IMR-90 (cell line): Measurements from ENCODE around the gene FYCO1. TPM values are rescaled to one million over a fixed set of nuclear protein-coding genes. Genes with fewer than 3 reads are reported as not detected.

Experiments used
- microRNA-seq, 2 experiments: library from miRNA; stranded (forward) in 1 of 2; unstranded in 1 of 2; fragments of 10-50 nt in 1 of 2; fragments of <30 nt in 1 of 2; gene quantifications in 1 of 2; microRNA quantifications in 1 of 2; one replicate each; pipeline versions ENCODE3 to v1.1.0; 2013 to 2020; ENCODE audit not compliant: insufficient read depth in 1 of 2, insufficient read length in 1 of 2, unreplicated experiment in 1 of 2
- polyA plus RNA-seq, 3 experiments: library from polyadenylated mRNA; depleted of rRNA; stranded (reverse); fragments of >200 nt; gene quantifications; 2 replicates each; pipeline ENCODE4 v1.2.3, GENCODE V29; 2012; ENCODE audit warnings: low replicate concordance in 1 of 3
- small RNA-seq, 5 experiments: library from RNA; depleted of rRNA; stranded (forward); fragments of <200 nt; gene quantifications; one replicate each; pipeline ENCODE3, GENCODE V24; 2012
- total RNA-seq: library from RNA; depleted of rRNA; stranded (reverse); fragments of >200 nt; gene quantifications from 2 replicates; pipeline ENCODE4 v1.2.3, GENCODE V29; 2012; rRNA removed

Gene FYCO1
- total and polyA plus RNA-seq, 2 of the 4 experiments (the other 2 are of a cell fraction), result 13.7 to 20.1 TPM

Small RNA genes lying within 50 kb of the gene (microRNA-seq; reads per million reads assigned to microRNA genes)
- gene RF00019 (ENCODE audit: insufficient read depth, insufficient read length), result not detected

Small RNA genes lying within 50 kb of the gene (small RNA-seq; reads per million reads assigned to genes)
- 0 reads per million in 5 experiments for gene RF00019

Other genes starting within 250 kb of the FYCO1 start
- gene SLC6A20, start 199.3 kb downstream of the FYCO1 start, total RNA-seq, result not detected in 2 replicates
- not detected in 2 replicates for gene SLC6A20, start 199.3 kb downstream of the FYCO1 start, polyA plus RNA-seq (2012; rRNA removed)
- 10.4 and 11.4 TPM in 2 replicates for gene LZTFL1, start 153.7 kb downstream of the FYCO1 start, total RNA-seq
- gene LZTFL1, start 153.7 kb downstream of the FYCO1 start, polyA plus RNA-seq (2012; rRNA removed), result 8.3 and 10.3 TPM in 2 replicates
- gene CCR9, start 109.3 kb downstream of the FYCO1 start, total RNA-seq, result not detected in 2 replicates
- gene CCR9, start 109.3 kb downstream of the FYCO1 start, polyA plus RNA-seq (2012; rRNA removed), result not detected in 2 replicates
- gene CXCR6, start 52.4 kb downstream of the FYCO1 start, total RNA-seq, result under 0.01 TPM in 1 of 2 replicates, not detected in the other
- gene CXCR6, start 52.4 kb downstream of the FYCO1 start, polyA plus RNA-seq (2012; rRNA removed), result not detected in 2 replicates
- not detected in 2 replicates for gene XCR1, start 31.7 kb upstream of the FYCO1 start, total RNA-seq
- gene XCR1, start 31.7 kb upstream of the FYCO1 start, polyA plus RNA-seq (2012; rRNA removed), result not detected in 2 replicates
- not detected in 2 replicates for gene CCR1, start 212.5 kb upstream of the FYCO1 start, total RNA-seq
- not detected in 2 replicates for gene CCR1, start 212.5 kb upstream of the FYCO1 start, polyA plus RNA-seq (2012; rRNA removed)
- not detected in 2 replicates for gene CCR3, start 246.6 kb upstream of the FYCO1 start, total RNA-seq
- gene CCR3, start 246.6 kb upstream of the FYCO1 start, polyA plus RNA-seq (2012; rRNA removed), result not detected in 2 replicates